Kidney (tissue), 14 donors: Measurements from ENCODE around the gene CFAP65. TPM values are rescaled to one million over a fixed set of nuclear protein-coding genes. Genes with fewer than 3 reads are reported as not detected.

Experiments used
- DNase-seq, 5 donors: peaks; one replicate each; pipeline ENCODE4 v3.0.0-alpha.2; 2013 to 2020
- FAIRE-seq: peaks from 2 replicates; lab custom pipeline; 2012; peaks lifted over from hg19 to GRCh38; lab: Jason Lieb, UNC
- H3K27ac ChIP-seq, 2 donors: one replicate each; pipeline ENCODE4 v1.7.0; 2013; ENCODE audit warnings: low read depth in 2 of 2, low read length in 2 of 2, inconsistent platforms in 1 of 2
- H3K27me3 ChIP-seq: one replicate; pipeline ENCODE4 v1.7.1; 2013; ENCODE audit warnings: low read length, inconsistent platforms; ENCODE audit not compliant: control insufficient read depth, insufficient read depth
- H3K36me3 ChIP-seq, 3 donors: one replicate each; pipeline versions ENCODE4 v1.7.0 to v1.7.1; 2013; ENCODE audit warnings: low read length in 3 of 3, control low read depth in 1 of 3, inconsistent platforms in 1 of 3; ENCODE audit not compliant: insufficient read depth in 3 of 3, control insufficient read depth in 2 of 3
- H3K4me1 ChIP-seq, 3 donors: one replicate each; pipeline versions ENCODE4 v1.7.0 to v1.7.1; 2013; ENCODE audit warnings: low read length in 3 of 3, inconsistent platforms in 1 of 3, low read depth in 1 of 3; ENCODE audit not compliant: control insufficient read depth in 2 of 3, insufficient read depth in 2 of 3
- H3K4me3 ChIP-seq, 3 donors: one replicate each; pipeline versions ENCODE4 v1.7.0 to v1.8.1; 2013; ENCODE audit warnings: low read length in 3 of 3, control low read depth in 1 of 3, inconsistent platforms in 1 of 3
- H3K9ac ChIP-seq, 3 donors: one replicate each; pipeline versions ENCODE4 v1.7.0 to v1.7.1; 2013; ENCODE audit warnings: low read length in 3 of 3, control low read depth in 1 of 3, inconsistent platforms in 1 of 3
- H3K9me3 ChIP-seq, 3 donors: one replicate each; pipeline versions ENCODE4 v1.7.0 to v1.7.1; 2013; ENCODE audit warnings: low read length in 3 of 3, control low read depth in 1 of 3, inconsistent platforms in 1 of 3; ENCODE audit not compliant: control insufficient read depth in 2 of 3, insufficient read depth in 1 of 3
- CTCF ChIP-seq: IDR thresholded peaks from 3 replicates; pipeline ENCODE4 v1.5.1; 2012; ENCODE audit warnings: mild to moderate bottlenecking, moderate library complexity, borderline replicate concordance; ENCODE audit not compliant: insufficient read depth; ENCODE audit errors: extremely low read depth
- intact Hi-C: fragments of 100-400 bp; cut with DNase I; formaldehyde crosslinking; loops from one replicate; pipeline ENCODE4 v1.11.1; 2022
- polyA plus RNA-seq: library from polyadenylated mRNA; stranded (reverse); fragments of 350-450 nt; fragmentation: Illumina TruSeq; extraction: RNeasy Lipid Tissue Mini Kit (QIAGEN cat#74804); gene quantifications from one replicate; pipeline ENCODE4 v1.2.3, GENCODE V29; 2014; ENCODE audit warnings: low read depth, low replicate concordance; ENCODE audit not compliant: insufficient read depth
- total RNA-seq: library from RNA; stranded (reverse); fragmentation: NEBNext Ultra II Directional; extraction: Animal tissue kit (Norgen Biotek cat#: 25700); gene quantifications from one replicate; pipeline ENCODE4 v1.2.1, GENCODE V29; 2021
- donor health status: control.
- donor health status: control.
- donor health status: control.
- donor health status: control.
- donor health status: control.
- donor health status: DM: yes; HTN: yes; CAD: no.
- donor health status: Normal renal cell carcinoma (clear cell type).

The CFAP65 gene
- total and polyA plus RNA-seq, 2 donors from 2014 or later = 0.73 to 2.0 TPM

- peak overlapping the region in 2 of 3 donors; percentile 37 to 55 for H3K9ac ChIP-seq
- H3K27ac ChIP-seq = peak overlapping the region; percentile 33 to 71
These were observed 17.4 kb upstream of the CFAP65 start for GRCh38 chr2:219058541-219059374.

GRCh38 chr2:219057709-219058540, 16.6 kb upstream of the CFAP65 start:
- peak; percentile 86 for TF ChIP-seq CTCF
- DNase-seq (peak; percentile 69 to 90 (median 77)), FAIRE-seq (no peak)
- Histone ChIP-seq H3K36me3 (peaks cover 0 to 3% (median 0%) of the 10 kb centered on the region in 3 donors), H3K9ac (no peak overlapping the region), H3K4me1 (peaks cover 0 to 14% (median 6%) of the 10 kb centered on the region in 3 donors), H3K27ac (no peak overlapping the region), H3K9me3 (no peaks in the 10 kb centered on the region), H3K4me3 (peak overlapping the region in 2 of 3 donors; percentile 26 to 47), H3K27me3 (peaks cover 45% of the 10 kb centered on the region)
- intact Hi-C loops = loop anchor here (10.0 kb wide), 1 partner anchor 97 kb away; no protein-coding TSS in a partner anchor

More at GRCh38 chr2:219058541-219059374, 17.4 kb upstream of the CFAP65 start:
- no peaks in the 10 kb centered on the region for H3K9me3 ChIP-seq
- no peak for FAIRE-seq
- H3K36me3 ChIP-seq = peaks cover 0 to 3% (median 0%) of the 10 kb centered on the region in 3 donors
- TF ChIP-seq CTCF = no peak
- H3K27me3 ChIP-seq = peaks cover 52% of the 10 kb centered on the region
- intact Hi-C loops = loop anchor here (10.0 kb wide), 1 partner anchor 96 kb away; no protein-coding TSS in a partner anchor
- peak overlapping the region in 2 of 3 donors; percentile 63 to 64 for H3K4me3 ChIP-seq
- peak; percentile 56 to 85 (median 65) for DNase-seq
- H3K4me1 ChIP-seq = peaks cover 0 to 14% (median 6%) of the 10 kb centered on the region in 3 donors

GRCh38 chr2:219056896-219057708, 15.8 kb upstream of the CFAP65 start:
- Histone ChIP-seq H3K4me3 (no peak overlapping the region), H3K4me1 (peaks cover 0 to 14% (median 6%) of the 10 kb centered on the region in 3 donors), H3K36me3 (peaks cover 0 to 3% (median 0%) of the 10 kb centered on the region in 3 donors), H3K9ac (no peak overlapping the region), H3K27me3 (peaks cover 36% of the 10 kb centered on the region), H3K9me3 (no peaks in the 10 kb centered on the region), H3K27ac (no peak overlapping the region)
- intact Hi-C loops = loop anchor here (10.0 kb wide), 1 partner anchor 98 kb away; no protein-coding TSS in a partner anchor
- FAIRE-seq (no peak), DNase-seq (peak in 2 of 5 donors; percentile 48 to 71)
- no peak for TF ChIP-seq CTCF
